Measurements from ENCODE around the gene C20orf173. TPM values are rescaled to one million over a fixed set of nuclear protein-coding genes. Genes with fewer than 3 reads are reported as not detected.

The C20orf173 gene
- total RNA-seq, 1 donor from 2014 or later: not detected

GRCh38 chr20:35506179-35506578 lies 23.3 kb downstream of the C20orf173 start:
- H3K36me3 ChIP-seq: no peaks in the 10 kb centered on the region
- no peaks in the 10 kb centered on the region for H3K27me3 ChIP-seq
- no peaks in the 10 kb centered on the region for H3K9me3 ChIP-seq (ENCODE audit: low read depth)
- no peaks in the 10 kb centered on the region for H3F3A ChIP-seq (ENCODE audit: low read depth)
- no peaks in the 10 kb centered on the region for H3K4me1 ChIP-seq
- H2AFZ ChIP-seq (replicated peaks): no peak overlapping the region
- no peak overlapping the region for H3K27ac Mint-ChIP-seq
- no peak overlapping the region for H3K4me3 ChIP-seq
- H3K36me3 Mint-ChIP-seq: peaks cover 31% of the 10 kb centered on the region
- H3K4me3 Mint-ChIP-seq: no peak overlapping the region
- H4K20me1 ChIP-seq (ENCODE audit: low read depth): no peaks in the 10 kb centered on the region
- TF ChIP-seq EZH2 (IDR thresholded peaks at IDR 0.05) (no peak), EZH2phosphoT487 (IDR thresholded peaks at IDR 0.05) (no peak), CTCF (IDR thresholded peaks at IDR 0.05) (no peak)
- H3K9me3 Mint-ChIP-seq: no peaks in the 10 kb centered on the region
- H3K9ac ChIP-seq: no peak overlapping the region
- H3K79me2 ChIP-seq (ENCODE audit: low read depth): no peaks in the 10 kb centered on the region
- DNase-seq (ENCODE audit: low spot score): no peak
- H3K27ac ChIP-seq: no peak overlapping the region
- no peak overlapping the region for H3K4me2 ChIP-seq
- no peaks in the 10 kb centered on the region for H3K27me3 Mint-ChIP-seq (ENCODE audit: insufficient read depth, low read depth)
- no peaks in the 10 kb centered on the region for H3K4me1 Mint-ChIP-seq

- no peak for TF ChIP-seq CTCF (IDR thresholded peaks at IDR 0.05)
- TF ChIP-seq EZH2 (IDR thresholded peaks at IDR 0.05): no peak
- TF ChIP-seq EZH2phosphoT487 (IDR thresholded peaks at IDR 0.05): no peak
- Histone ChIP-seq H3K79me2 (ENCODE audit: low read depth) (no peaks in the 10 kb centered on the region), H4K20me1 (ENCODE audit: low read depth) (no peaks in the 10 kb centered on the region), H3K27ac (no peak overlapping the region), H3K4me1 (no peaks in the 10 kb centered on the region), H3K4me2 (no peak overlapping the region), H3K4me3 (no peak overlapping the region), H2AFZ (replicated peaks) (no peak overlapping the region), H3K36me3 (no peaks in the 10 kb centered on the region), H3K27me3 (no peaks in the 10 kb centered on the region), H3K9me3 (ENCODE audit: low read depth) (no peaks in the 10 kb centered on the region), H3F3A (ENCODE audit: low read depth) (no peaks in the 10 kb centered on the region), H3K9ac (no peak overlapping the region)
- no peaks in the 10 kb centered on the region for H3K9me3 Mint-ChIP-seq
- no peak overlapping the region for H3K27ac Mint-ChIP-seq
- peaks cover 3% of the 10 kb centered on the region for H3K27me3 Mint-ChIP-seq (ENCODE audit: insufficient read depth, low read depth)
- no peaks in the 10 kb centered on the region for H3K4me1 Mint-ChIP-seq
- peaks cover 41% of the 10 kb centered on the region for H3K36me3 Mint-ChIP-seq
- no peak overlapping the region for H3K4me3 Mint-ChIP-seq
- no peak for DNase-seq (ENCODE audit: low spot score)
These were observed 24.7 kb downstream of the C20orf173 start for GRCh38 chr20:35504751-35505150.

GRCh38 chr20:35503841-35504561 lies 25.5 kb downstream of the C20orf173 start:
- H3K27me3 Mint-ChIP-seq (ENCODE audit: insufficient read depth, low read depth): peaks cover 3% of the 10 kb centered on the region
- Histone ChIP-seq H4K20me1 (ENCODE audit: low read depth) (no peaks in the 10 kb centered on the region), H3K79me2 (ENCODE audit: low read depth) (no peaks in the 10 kb centered on the region), H2AFZ (replicated peaks) (no peak overlapping the region), H3K4me3 (no peak overlapping the region), H3K36me3 (no peaks in the 10 kb centered on the region), H3K4me1 (no peaks in the 10 kb centered on the region), H3K9ac (no peak overlapping the region), H3F3A (ENCODE audit: low read depth) (no peaks in the 10 kb centered on the region), H3K27ac (no peak overlapping the region), H3K27me3 (no peaks in the 10 kb centered on the region), H3K4me2 (no peak overlapping the region), H3K9me3 (ENCODE audit: low read depth) (no peaks in the 10 kb centered on the region)
- no peak for DNase-seq (ENCODE audit: low spot score)
- H3K36me3 Mint-ChIP-seq: peaks cover 46% of the 10 kb centered on the region
- TF ChIP-seq CTCF (IDR thresholded peaks at IDR 0.05): no peak
- TF ChIP-seq EZH2phosphoT487 (IDR thresholded peaks at IDR 0.05): no peak
- TF ChIP-seq EZH2 (IDR thresholded peaks at IDR 0.05): no peak
- H3K4me3 Mint-ChIP-seq: no peak overlapping the region
- H3K4me1 Mint-ChIP-seq: no peaks in the 10 kb centered on the region
- H3K27ac Mint-ChIP-seq: no peak overlapping the region
- no peaks in the 10 kb centered on the region for H3K9me3 Mint-ChIP-seq
